ENCODE results near the gene DHRSX.
"Not testable (repeated sequence)": the region's sequence is repeated elsewhere in the genome, so short reads cannot be mapped to it uniquely, and the experiment has no call there.

Gene DHRSX

DNA sequence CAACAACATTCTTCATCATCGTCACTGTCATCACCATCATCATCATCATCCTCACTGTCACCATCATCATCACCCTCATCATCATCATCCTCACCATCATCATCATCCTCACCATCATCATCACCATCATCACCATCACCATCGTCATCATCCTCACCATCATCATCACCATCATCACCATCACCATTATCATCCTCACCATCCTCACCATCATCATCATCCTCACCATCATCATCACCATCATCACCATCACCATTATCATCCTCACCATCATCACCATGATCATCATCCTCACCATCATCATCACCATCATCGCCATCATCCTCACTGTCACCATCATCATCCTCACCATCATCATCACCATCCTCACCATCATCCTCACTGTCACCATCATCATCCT is 18.9 kb upstream of the DHRSX start:
- DNase-seq (ENCODE audit: low read depth, low spot score) = not testable (repeated sequence)

DNA sequence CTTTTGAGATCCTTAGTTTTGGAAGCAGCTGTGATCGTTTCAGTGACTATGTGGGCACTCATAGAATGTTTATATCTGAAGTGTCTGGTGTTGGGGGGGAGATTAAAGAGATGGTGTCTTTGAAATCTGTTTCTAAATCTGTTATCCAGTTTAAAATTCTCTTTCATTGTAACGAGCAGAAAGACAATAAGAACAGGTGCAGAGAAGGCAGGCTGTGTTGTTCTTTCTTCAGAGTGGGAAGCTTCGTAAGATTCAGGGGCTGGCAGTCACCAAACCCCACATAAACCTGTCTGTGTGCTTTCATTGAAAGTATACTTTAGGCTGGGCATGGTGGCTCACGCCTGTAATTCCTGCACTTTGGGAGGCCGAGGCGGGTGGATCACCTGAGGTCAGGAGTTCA is 16.3 kb upstream of the DHRSX start:
- DNase-seq (ENCODE audit: low read depth, low spot score) = no peak

DNA sequence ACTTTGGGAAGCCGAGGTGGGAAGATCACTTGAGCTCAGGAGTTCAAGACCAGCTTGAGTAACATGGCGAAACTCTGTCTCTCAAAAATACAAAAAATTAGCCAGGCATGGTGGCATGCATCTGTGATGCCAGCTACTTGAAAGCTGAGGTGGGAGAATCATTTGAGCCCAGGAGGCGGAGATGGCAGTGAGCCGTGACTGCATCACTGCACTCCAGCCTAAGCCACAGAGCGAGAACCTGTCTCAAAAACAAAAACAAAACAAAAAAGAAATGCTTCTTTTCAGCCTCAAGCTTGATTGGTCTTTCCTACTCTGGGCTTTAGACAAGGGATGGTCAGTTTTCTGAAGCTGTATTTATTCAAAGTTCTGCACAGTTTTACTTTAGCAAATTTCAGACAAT is 15.8 kb upstream of the DHRSX start:
- no peak for DNase-seq (ENCODE audit: low read depth, low spot score)

DNA sequence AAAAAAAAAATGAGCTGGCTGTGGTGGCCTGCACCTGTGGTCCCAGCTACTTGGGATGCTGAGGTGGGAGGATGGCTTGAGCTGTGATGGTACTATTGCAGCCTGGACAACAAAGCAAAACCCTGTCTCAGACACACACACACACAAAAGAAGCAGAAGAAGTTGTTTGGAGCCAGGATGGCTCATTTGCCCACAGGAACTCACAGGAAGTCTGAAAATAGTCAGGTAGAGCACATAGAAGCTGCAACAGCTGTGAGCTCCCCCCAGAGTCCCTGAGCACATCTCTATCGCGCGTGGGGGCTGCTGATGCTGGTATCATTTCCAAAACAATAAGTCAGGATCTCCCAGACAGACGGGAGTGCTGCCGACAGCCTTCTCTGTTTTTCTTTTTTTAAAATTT is 13.4 kb upstream of the DHRSX start:
- DNase-seq (ENCODE audit: low read depth, low spot score) = no peak

DNA sequence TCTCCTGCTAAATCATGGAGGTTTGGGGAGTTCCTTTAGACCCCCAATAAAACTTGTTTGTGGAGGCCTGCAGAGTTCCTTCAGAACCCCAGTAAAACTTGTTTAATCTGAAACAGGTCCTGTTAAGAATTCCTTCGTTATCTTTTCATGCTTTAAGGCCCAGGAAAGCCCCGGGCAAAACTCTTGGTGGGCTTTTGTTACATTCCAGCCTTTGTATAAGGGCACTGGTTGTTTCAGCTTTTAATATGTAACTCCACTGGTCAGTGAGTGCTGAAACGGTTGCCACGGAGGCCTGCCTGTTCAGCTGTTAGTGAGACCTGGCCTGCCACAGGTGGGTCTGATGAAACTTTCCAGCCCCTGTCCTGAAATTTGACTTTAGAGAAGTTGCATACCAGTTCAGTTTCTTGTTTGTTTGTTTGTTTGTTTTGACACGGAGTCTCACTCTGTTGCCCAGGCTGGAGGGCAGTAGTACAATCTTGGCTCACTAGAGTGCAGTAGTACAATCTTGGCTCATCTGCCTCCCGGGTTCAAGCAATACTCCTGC is 12.4 kb upstream of the DHRSX start:
- DNase-seq (ENCODE audit: low read depth, low spot score) = no peak

DNA sequence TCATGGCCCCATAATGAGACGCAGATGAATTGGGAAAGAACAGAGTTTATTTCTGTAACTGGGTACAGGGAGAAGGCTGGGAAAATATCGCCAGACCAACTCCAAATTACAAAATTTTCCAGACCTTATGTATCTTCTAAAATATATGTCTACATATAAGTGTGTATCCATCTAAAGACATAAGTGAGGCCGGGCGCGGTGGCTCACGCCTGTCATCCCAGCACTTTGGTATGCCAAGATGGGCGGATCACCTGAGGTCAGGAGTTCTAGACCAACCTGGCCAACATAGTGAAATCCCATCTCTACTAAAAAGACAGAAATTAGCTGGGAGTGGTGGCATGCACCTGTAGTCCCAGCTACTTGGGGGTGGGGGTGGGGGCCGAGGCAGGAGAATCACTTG is 11.7 kb upstream of the DHRSX start:
- DNase-seq (ENCODE audit: low read depth, low spot score) = no peak

DNA sequence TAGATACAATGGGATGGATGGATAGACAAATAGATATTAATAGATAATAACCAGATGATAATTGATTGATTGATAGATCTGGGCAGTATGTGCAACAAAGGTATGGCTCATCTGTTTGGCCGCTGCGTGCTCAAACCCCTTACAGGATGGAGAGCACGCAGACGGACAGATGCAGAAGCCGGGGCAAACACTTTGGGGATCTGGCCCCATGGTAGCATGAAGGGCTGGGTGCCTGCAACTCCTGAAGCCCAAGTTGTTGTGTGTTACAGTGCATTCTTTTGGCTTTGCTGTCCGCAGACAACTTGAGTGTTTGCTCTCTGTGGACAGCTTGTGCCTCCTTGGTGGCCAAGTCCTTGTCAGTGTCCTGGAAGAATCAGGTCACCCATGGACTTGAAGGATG is 10.6 kb upstream of the DHRSX start:
- DNase-seq (ENCODE audit: low read depth, low spot score) = no peak

DNA sequence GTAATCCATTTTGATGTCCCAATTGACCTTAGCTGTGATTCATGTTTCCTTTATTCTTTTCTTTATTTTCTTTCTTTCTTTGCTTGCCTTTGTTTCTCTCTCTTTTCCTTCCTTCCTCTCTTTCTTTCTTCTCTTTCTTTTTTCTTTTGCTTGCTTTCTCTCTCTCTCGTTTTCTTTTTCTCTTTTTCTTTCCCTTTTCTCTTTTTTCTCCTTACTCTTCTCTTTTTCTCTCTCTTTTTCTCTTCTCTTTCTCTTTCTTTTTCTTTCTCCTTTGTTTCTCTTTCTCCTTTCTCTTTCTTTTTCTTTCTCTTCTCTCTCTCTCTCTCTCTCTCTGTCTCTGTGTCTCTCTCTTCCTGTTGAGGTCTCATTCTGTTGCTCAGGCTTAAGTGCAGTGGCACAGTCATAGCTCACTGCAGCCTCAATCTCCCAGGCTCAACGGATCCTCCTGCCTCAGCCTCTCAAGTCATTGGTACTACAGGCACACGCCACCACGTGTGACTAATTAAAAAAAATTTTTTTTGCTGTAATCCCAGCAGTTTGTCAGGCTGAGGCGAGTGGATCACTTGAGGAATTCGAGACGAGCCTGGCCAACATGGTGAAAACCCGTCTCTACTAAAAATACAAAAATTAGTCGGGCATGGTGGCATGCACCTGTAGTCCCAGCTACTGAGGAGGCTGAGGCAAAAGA is 8.0 kb upstream of the DHRSX start:
- no peak for DNase-seq (ENCODE audit: low read depth, low spot score)

DNA sequence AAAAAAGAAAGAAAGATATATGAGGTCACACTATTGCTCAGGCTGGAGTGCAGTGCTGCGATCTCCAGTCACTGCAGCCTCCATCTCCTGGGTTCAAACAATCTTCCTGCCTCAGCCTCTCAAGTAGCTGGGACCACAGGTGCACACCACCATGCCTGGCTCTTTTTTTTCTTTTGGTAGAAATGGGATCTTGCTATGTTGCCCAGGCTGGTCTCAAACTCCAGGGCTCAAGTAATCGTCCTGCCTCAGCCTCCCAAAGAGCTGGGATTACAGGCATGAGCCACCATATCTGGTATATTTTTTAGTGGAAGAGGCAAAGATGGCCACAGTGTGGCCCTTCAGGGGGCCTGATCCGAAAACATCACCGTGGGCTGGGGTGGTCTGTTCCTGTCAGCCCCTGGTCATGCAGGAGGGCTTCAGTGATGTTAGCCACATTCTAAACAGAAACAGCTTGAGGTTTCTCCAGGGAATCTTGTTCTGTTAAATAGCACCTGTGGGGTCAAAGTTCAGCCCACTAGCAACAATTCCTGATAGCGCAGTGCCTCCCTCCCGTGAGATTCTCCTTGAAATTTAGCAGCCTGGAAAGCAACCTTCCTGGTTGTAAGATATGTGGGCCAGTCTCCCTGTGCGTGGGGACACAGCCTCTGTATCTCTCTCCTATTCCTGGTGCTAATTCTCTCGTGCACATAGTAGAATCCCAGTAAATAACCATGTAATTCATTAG is 7.3 kb upstream of the DHRSX start:
- no peak for DNase-seq (ENCODE audit: low read depth, low spot score)

DNA sequence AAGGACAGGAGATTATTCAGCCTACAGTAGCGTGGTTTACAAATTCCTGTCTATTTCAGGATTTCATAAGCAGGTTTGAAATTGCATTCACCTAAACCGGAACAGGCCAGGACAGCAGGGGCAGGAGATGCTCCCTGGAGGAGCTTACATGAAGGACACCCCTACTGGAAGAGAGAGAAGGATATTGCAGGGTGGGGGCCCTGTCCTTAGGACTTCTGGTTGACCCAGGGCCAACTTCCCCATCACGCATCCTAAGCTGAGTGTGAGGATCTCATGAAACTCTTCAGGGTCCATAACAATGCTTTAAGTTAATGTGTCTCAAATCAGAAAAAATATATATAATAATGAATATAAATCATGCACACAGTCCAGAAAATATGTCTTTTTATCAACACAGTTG is 6.4 kb upstream of the DHRSX start:
- no peak for DNase-seq (ENCODE audit: low read depth, low spot score)

DNA sequence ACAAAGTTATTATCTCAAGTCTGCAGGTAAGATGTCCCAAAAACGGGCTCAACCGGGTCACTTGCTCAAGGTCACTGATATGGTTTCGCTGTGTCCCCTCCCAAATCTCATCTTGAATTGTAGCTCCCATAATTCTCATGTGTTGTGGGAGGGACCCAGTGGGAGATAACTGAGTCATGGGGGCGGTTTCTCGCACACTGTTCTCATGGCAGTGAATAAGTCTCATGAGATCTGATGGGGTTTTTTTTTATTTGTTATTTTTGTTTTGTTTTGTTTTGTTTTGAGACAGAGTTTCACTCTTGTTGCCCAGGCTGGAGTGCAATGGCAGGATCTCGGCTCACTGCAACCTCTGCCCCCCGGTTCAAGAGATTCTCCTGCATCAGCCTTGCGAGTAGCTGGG is 4.6 kb upstream of the DHRSX start:
- not testable (repeated sequence) for DNase-seq (ENCODE audit: low read depth, low spot score)

DNA sequence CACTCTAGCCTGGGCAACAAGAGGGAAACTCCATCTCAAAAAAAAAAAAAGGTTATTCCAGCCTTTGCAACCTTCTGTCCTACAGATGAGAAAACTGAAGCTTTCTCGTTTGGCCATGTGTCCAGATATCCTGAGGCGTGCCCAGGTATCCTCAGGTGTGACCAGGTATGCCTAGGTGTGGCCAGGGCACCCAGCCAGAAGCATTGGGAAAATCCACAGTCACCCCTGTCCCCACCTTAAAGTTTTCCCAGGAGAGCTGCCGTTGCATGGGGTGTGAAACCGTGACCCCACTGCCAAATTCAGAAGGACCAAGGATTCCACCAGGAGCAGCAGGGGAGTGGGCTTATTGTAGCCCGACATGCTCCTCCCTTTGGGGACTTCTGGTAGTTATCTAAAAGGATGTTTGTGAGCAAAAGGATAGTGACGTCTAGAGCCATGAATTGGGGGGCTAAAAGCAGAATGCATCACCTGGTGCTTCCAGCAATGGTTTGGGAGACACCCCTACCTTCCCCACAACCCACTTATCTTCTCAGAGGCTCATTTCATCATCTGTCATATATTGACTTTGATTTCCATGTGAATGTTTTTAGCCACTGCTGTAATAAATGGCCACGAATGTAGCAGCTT is 4.0 kb upstream of the DHRSX start:
- DNase-seq (ENCODE audit: low read depth, low spot score) = no peak

DNA sequence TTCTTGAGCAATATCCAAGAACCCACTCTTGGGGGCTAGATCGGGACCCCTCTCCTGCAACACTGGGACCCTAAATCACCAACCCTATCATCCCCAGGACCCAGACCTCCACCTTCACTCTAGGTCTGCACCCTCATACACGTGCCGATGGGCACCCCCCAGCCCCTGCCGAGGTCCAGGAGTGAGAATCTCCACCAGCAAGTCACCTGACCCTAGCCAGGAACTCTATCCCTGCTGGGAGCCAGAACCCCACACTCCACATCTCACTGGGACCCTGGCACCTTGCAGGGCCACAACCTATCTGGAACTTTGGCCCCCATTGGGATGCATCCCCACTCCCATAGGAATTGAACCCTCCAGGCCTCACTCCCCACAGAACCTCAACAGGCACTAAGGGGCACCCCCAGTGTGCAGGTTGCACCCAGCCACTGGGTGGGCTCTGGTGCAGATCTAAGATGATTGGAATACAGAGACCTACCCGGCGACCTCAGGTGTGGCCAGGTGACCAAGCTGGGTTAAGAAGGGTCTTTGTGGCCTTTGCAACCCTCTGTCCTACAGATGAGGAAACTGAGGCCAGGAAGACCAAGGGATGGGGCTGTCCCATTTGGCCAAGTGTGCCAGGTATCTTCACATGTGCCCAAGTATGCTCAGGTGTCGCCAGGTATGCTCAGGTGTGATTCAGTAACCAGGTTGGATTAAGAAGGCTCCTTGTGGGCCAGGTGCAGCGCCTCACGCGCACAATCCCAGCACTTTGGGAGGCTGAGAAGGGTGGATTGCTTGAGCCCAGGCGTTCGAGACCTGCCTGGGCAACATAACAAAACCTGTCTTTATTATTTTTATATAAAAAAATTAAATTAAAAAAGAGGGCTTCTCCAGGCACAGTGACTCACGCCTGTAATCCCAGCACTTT is 3.1 kb upstream of the DHRSX start:
- DNase-seq (ENCODE audit: low read depth, low spot score) = no peak

DNA sequence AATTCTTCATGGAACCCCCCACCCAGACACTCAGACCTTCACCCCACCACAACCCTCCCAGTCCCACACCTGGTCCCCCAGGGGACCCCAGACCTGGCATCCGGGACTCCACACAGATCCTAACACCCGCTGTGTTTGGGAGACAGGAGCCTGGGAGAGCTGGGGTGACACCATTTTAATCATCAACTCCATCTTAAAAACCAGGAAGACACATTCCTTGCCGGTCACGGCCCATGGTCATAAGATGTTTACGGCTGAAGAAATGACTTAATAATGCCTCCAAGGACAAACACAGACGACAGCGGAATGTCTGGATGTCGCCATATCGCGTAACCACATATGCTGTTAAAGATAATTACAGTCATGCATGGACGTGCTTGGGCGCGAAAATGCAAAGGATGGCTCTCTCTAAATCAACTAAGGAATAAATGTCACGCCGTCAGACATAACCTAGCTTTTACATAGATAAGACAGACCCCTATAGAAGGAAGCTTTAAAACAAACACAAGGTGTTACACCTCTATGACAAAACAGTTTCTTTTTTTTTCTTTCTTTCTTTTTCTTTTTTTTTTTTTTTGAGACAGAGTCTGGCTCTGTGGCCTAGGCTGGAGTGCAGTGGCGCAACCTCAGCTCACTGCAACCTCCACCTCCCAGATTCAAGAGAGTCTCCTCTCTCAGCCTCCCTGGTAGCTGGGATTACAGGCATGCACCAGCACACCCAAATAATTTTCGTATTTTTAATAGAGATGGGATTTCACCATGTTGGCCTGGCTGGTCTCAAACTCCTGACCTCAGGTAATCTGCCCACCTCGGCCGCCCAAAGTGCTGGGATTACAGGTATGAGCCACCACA is 2.1 kb upstream of the DHRSX start:
- DNase-seq (ENCODE audit: low read depth, low spot score) = no peak

DNA sequence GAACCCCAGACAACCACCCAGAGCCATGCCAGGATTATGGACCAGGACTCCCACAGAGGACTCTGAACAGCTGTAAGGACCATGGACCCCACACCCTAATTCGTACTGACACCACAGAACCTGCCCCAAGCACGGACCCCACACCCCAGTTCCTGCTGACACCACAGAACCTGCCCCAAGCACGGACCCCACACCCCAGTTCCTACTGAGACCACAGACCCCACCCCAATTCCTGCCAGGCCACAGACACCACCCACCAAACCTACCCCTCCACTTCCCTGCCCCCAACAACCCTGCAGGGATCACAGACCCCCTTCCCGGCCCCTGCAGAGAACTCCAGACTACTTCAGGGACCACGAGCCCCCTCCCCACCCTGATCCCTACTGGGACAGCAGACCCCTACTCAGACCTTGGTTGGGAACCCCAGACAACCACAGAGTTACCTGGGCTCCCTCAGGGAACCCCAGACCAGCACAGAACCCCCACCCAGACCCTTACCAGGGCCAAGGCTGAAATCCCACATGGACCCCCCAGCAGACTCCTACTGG is 1.4 kb upstream of the DHRSX start:
- no peak for DNase-seq (ENCODE audit: low read depth, low spot score)

DNA sequence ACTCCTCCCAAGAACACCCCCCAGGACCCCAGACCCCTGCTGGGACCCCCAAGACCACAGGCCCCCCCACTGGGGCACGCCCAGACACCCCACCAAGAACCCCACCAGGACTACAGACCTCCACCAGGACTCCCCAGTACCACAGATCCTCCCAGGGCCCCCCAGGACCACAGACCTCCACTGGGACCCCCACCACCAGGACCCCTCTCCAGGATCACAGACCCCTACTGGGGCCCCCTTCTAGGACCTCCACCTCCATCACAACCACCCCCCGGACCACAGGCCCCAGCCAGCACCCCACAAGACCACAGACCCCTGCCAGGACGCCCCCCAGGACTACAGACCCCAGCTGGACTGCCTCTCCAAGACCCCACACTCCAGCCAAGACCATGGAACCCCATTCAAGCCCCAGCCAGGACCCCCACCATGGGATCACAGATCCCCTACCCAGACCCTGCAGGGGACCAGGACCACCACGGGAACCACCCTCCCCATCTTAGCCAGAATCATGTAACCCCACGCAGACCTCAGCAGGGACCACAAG is 855 bp upstream of the DHRSX start:
- DNase-seq (ENCODE audit: low read depth, low spot score) = no peak

DNA sequence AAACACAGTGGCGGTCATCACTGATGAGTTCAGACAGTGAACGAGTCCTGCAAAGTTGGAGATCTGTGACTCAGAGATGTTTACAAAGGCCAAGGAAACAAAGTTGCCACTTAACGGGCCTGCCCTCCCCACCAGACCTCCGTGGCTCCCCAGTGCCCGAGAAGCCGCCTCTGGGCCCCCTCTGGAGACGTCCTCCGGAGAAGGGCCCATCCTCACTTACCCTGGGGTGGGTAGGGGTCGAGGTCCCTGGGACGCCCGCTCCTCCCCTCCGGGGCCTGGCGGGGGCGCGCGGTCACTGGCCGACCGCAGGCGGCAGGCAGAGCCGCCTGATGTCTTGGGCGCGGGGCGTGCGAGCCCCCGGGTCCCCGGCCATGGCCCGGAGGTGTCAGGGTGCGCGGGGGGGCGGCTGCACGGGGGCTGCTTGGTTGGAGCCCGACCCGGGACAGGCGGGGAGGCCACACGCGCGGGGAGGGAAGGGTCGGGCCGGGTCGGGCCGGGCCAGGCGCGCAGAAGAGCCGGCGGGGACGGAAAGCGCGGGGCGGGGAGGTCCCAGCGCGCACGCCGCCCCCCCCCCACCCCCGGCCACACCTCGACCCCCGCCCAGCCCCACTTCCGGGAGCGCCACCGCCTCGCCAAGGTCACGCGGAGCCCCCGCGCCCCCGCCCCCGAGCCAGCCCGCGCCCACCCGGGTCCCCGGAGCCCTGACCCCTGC is 529 bp downstream of the DHRSX start:
- DNase-seq (ENCODE audit: low read depth, low spot score) = no peak

DNA sequence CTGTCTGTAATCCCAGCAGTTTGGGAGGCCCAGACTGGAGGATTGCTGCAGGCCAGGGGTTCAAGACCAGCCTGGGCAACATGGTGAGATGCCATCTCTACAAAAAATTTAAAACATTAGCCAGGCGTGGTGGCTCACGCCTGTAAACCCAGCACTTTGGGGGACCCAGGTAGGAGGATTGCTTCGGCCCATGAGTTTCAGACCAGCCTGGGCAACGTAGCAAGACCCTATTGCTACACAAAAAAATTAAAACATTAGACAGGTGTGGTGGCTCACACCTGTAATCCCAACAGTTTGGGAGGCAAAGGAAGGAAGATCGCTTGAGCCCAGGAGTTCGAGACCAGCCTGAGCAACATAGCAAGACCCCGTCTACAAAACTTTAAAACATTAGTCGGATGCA is 1.3 kb downstream of the DHRSX start:
- DNase-seq (ENCODE audit: low read depth, low spot score) = no peak

DNA sequence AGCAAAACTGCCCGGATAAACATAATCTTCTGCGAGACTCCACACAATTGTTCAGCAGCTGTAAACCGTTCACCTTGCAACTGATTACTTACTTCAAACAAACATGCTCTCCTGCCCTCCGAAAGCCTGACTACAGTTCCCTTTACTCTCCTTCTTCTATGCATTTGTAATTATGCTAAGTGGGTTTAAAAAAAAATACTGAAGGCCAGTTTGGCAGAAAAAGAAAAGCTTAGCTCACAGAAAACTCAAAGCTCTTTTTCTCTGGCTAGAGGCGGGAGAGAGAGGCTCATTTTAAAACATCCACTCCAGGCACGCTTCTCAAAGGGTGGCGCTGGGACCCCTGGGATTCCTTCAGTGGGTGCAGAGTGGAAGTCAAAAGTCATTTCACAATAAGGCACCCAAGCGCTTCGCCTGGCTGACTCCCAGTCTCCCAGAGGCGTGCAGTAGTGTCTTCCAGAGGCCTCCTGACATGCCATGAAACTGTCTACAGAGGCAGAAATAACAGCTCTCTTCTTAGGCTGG is 1.9 kb downstream of the DHRSX start:
- no peak for DNase-seq (ENCODE audit: low read depth, low spot score)
